K562 (cell line): ENCODE data around the gene PDZD2. TPM values are rescaled to one million over a fixed set of nuclear protein-coding genes. Genes with fewer than 3 reads are reported as not detected.

Source experiments
- HNRNPL ChIP-seq: fragments of 200-400 bp; formaldehyde crosslinking; IDR thresholded peaks from 2 replicates; pipeline ENCODE4 v1.6.1; 2017; ENCODE audit warnings: low read depth, mild to moderate bottlenecking, low read length
- L3MBTL2 ChIP-seq: fragments of 450-650 bp; IDR thresholded peaks from 2 replicates; pipeline ENCODE4 v1.6.1; 2016; ENCODE audit warnings: mild to moderate bottlenecking, moderate library complexity
- RBM25 ChIP-seq: fragments of 200-400 bp; formaldehyde crosslinking; IDR thresholded peaks from 2 replicates; pipeline ENCODE4 v1.6.1; 2018; ENCODE audit warnings: low read length, low read depth, moderate library complexity; ENCODE audit not compliant: severe bottlenecking
- TAF7 ChIP-seq: fragments of 450-650 bp; IDR thresholded peaks from 2 replicates; pipeline ENCODE4 v1.6.1; 2016; ENCODE audit warnings: missing genetic modification characterization, missing compliant biosample characterization
- TRIM24 ChIP-seq, 2 experiments: fragments of 450-650 bp; IDR thresholded peaks; 2 replicates each; pipeline ENCODE4 v1.6.1; 2016
- ZNF121 ChIP-seq: sonication (generic); formaldehyde crosslinking; conservative IDR thresholded peaks from 2 replicates; pipeline ENCODE4 v1.8.0; 2022; ENCODE audit warnings: missing genetic modification reagents
- polyA plus RNA-seq, 8 experiments: library from polyadenylated mRNA; depleted of rRNA in 4 of 8; stranded (reverse) in 5 of 8; unstranded in 3 of 8; fragments of >200 nt; fragmentation: Nextera tagmentation in 2 of 8; fragmentation: Illumina TruSeq in 1 of 8; extraction: Ambion mirVana in 2 of 8; extraction: Trizol in 1 of 8; gene quantifications; 2 replicates each; pipeline versions ENCODE4 v1.2.1 to v1.2.3, GENCODE V29; 2011 to 2014; ENCODE audit warnings: inconsistent platforms in 1 of 8, missing spikeins in 1 of 8
- total RNA-seq, 7 experiments: library from RNA; depleted of rRNA in 6 of 7; stranded (reverse); fragments of >200 nt in 6 of 7; fragmentation: Illumina TruSeq in 2 of 7; extraction: Trizol in 2 of 7; gene quantifications; 2 replicates each; pipeline versions ENCODE4 v1.2.1 to v1.2.3, GENCODE V29; 2011 to 2021; ENCODE audit warnings: low replicate concordance in 1 of 7
- TF ChIP-seq, protein P1 (sequence below): fragments of 450-650 bp; IDR thresholded peaks from 2 replicates; pipeline ENCODE4 v1.6.1; 2016; ENCODE audit warnings: low read depth
- TF ChIP-seq, protein P2 (sequence below), 2 experiments: fragments of 450-650 bp in 1 of 2; sonication (generic) in 1 of 2; formaldehyde crosslinking; conservative IDR thresholded peaks; 2 replicates each; pipeline versions ENCODE4 v1.4.0 to v1.8.1; 2020 to 2022; ENCODE audit warnings: mild to moderate bottlenecking in 1 of 2, missing genetic modification reagents in 1 of 2

PDZD2 gene
- total and polyA plus RNA-seq, 9 of the 15 experiments (the other 6 are each of a cell fraction or from before 2014, with no cell fraction given): 0.02 to 0.08 (median 0.04) TPM; not detected in 6

DNA sequence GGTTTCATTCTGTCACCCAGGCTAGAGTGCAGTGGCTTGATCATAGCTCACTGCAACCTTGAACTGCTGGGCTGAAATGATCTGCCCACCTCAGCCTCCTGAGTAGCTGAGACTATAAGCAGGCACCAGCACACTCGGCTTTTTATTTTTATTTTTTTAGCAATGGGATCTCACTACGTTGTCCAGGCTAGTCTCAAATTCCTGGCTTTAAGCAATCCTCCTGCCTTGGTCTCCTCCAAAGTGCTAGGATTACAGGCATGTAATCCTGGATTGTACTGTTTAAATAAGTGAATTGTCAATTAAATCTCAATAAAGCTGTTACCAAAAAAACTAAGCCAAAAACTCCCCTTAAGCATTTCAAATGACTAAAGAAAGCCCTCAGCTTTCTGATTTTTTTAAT is 516.3 kb downstream of the PDZD2 start (continued):
- TF ChIP-seq, protein P1, sequence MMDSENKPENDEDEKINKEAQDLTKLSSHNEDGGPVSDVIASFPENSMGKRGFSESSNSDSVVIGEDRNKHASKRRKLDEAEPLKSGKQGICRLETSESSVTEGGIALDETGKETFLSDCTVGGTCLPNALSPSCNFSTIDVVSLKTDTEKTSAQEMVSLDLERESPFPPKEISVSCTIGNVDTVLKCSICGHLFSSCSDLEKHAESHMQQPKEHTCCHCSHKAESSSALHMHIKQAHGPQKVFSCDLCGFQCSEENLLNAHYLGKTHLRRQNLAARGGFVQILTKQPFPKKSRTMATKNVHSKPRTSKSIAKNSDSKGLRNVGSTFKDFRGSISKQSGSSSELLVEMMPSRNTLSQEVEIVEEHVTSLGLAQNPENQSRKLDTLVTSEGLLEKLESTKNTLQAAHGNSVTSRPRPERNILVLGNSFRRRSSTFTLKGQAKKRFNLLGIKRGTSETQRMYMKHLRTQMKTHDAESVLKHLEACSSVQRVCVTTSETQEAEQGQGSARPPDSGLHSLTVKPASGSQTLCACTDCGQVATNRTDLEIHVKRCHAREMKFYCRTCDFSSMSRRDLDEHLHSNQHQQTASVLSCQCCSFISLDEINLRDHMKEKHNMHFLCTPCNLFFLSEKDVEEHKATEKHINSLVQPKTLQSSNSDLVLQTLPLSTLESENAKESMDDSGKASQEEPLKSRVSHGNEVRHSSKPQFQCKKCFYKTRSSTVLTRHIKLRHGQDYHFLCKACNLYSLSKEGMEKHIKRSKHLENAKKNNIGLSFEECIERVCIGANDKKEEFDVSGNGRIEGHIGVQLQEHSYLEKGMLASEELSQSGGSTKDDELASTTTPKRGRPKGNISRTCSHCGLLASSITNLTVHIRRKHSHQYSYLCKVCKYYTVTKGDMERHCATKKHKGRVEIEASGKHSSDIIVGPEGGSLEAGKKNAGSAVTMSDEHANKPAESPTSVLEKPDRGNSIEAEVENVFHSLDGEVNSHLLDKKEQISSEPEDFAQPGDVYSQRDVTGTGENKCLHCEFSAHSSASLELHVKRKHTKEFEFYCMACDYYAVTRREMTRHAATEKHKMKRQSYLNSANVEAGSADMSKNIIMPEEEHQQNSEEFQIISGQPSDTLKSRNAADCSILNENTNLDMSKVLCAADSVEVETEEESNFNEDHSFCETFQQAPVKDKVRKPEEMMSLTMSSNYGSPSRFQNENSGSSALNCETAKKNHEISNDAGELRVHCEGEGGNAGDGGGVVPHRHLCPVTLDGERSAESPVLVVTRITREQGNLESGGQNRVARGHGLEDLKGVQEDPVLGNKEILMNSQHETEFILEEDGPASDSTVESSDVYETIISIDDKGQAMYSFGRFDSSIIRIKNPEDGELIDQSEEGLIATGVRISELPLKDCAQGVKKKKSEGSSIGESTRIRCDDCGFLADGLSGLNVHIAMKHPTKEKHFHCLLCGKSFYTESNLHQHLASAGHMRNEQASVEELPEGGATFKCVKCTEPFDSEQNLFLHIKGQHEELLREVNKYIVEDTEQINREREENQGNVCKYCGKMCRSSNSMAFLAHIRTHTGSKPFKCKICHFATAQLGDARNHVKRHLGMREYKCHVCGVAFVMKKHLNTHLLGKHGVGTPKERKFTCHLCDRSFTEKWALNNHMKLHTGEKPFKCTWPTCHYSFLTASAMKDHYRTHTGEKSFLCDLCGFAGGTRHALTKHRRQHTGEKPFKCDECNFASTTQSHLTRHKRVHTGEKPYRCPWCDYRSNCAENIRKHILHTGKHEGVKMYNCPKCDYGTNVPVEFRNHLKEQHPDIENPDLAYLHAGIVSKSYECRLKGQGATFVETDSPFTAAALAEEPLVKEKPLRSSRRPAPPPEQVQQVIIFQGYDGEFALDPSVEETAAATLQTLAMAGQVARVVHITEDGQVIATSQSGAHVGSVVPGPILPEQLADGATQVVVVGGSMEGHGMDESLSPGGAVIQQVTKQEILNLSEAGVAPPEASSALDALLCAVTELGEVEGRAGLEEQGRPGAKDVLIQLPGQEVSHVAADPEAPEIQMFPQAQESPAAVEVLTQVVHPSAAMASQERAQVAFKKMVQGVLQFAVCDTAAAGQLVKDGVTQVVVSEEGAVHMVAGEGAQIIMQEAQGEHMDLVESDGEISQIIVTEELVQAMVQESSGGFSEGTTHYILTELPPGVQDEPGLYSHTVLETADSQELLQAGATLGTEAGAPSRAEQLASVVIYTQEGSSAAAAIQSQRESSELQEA: no peak
- peak; percentile 78 for TF ChIP-seq ZNF121 (CRISPR knock-in tag)
- no peak for TF ChIP-seq TRIM24 (IDR thresholded peaks at IDR 0.05)
- peak; percentile 75 for TF ChIP-seq RBM25
- TF ChIP-seq, protein P2, sequence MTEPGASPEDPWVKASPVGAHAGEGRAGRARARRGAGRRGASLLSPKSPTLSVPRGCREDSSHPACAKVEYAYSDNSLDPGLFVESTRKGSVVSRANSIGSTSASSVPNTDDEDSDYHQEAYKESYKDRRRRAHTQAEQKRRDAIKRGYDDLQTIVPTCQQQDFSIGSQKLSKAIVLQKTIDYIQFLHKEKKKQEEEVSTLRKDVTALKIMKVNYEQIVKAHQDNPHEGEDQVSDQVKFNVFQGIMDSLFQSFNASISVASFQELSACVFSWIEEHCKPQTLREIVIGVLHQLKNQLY (CRISPR knock-in tag; conservative IDR thresholded peaks at IDR 0.05): no peak
- no peak for TF ChIP-seq HNRNPL
- no peak for TF ChIP-seq L3MBTL2
- TF ChIP-seq TAF7 (tag): no peak
- TF ChIP-seq, all 486 proteins: peak for 2
